Fibroblast of mammary gland (primary cell): ENCODE data around the gene H6PD.

ENCODE experiments used
- DNase-seq: peaks from one replicate; pipeline ENCODE4 v3.0.0-alpha.2; 2010; ENCODE audit warnings: low read depth
- H3K4me3 ChIP-seq: 2 replicates; pipeline ENCODE4 v1.5.1; 2011; ENCODE audit warnings: low read depth, mild to moderate bottlenecking, low read length, moderate library complexity; ENCODE audit not compliant: control insufficient read depth
- TF ChIP-seq, protein P1 (sequence below): conservative IDR thresholded peaks from 2 replicates; pipeline ENCODE4 v1.5.1; 2011; ENCODE audit warnings: low read depth, low read length, inconsistent platforms; ENCODE audit not compliant: control insufficient read depth, insufficient read depth

The H6PD gene, protein sequence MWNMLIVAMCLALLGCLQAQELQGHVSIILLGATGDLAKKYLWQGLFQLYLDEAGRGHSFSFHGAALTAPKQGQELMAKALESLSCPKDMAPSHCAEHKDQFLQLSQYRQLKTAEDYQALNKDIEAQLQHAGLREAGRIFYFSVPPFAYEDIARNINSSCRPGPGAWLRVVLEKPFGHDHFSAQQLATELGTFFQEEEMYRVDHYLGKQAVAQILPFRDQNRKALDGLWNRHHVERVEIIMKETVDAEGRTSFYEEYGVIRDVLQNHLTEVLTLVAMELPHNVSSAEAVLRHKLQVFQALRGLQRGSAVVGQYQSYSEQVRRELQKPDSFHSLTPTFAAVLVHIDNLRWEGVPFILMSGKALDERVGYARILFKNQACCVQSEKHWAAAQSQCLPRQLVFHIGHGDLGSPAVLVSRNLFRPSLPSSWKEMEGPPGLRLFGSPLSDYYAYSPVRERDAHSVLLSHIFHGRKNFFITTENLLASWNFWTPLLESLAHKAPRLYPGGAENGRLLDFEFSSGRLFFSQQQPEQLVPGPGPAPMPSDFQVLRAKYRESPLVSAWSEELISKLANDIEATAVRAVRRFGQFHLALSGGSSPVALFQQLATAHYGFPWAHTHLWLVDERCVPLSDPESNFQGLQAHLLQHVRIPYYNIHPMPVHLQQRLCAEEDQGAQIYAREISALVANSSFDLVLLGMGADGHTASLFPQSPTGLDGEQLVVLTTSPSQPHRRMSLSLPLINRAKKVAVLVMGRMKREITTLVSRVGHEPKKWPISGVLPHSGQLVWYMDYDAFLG

DNA sequence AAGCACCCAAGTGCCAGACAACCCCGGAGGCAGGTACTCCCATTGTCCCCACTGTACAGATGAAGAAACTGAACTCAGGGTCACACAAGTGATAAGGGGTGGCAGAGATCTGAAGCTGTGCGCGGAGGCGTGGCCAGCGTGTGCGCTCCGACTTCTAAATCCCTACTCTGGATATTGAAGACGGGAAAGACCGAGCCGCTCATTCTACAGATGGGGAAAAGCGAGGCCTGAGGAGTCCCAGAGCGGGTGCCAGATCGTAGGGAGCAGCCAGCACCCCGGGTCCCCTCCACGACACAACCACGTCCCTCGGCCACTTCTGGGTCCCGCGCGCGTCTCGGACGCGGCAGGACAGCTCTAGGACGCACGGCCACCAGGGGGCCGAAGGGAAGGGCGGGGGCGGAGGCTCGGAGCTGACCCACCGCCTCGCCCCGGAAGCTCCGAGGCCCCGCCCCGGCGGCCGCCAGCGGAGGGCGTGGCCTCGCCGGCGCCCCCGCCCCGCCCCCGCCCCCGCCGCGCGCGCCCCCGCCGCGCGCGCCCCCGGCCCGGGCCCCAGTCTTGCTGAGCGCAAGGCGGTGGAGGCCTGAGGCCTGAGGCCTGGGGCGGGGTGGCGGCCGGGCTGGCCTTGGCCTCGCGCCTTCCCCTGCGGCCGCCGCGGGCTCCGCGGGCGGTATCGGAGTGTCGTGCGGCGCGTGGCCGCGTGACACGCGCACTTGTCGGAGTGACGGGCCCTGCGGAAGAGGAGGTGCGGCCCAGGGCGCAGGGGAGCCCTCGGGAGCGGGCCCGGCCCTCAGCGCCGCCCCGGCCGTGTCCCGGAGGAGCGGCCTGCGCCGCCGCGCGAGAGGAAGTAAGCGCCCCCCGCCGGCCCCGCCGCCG lies at the start of gene H6PD:
TSS of gene H6PD (plus strand) at position 552 of the 873 bp plus-strand sequence. CDS start 10,161 bp downstream, outside the sequence.
- TF ChIP-seq, protein P1, sequence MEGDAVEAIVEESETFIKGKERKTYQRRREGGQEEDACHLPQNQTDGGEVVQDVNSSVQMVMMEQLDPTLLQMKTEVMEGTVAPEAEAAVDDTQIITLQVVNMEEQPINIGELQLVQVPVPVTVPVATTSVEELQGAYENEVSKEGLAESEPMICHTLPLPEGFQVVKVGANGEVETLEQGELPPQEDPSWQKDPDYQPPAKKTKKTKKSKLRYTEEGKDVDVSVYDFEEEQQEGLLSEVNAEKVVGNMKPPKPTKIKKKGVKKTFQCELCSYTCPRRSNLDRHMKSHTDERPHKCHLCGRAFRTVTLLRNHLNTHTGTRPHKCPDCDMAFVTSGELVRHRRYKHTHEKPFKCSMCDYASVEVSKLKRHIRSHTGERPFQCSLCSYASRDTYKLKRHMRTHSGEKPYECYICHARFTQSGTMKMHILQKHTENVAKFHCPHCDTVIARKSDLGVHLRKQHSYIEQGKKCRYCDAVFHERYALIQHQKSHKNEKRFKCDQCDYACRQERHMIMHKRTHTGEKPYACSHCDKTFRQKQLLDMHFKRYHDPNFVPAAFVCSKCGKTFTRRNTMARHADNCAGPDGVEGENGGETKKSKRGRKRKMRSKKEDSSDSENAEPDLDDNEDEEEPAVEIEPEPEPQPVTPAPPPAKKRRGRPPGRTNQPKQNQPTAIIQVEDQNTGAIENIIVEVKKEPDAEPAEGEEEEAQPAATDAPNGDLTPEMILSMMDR, result peak; percentile 53
- peak within 1 kb of the TSS; percentile 62 for H3K4me3 ChIP-seq
- DNase-seq, result peak; percentile 76

DNA sequence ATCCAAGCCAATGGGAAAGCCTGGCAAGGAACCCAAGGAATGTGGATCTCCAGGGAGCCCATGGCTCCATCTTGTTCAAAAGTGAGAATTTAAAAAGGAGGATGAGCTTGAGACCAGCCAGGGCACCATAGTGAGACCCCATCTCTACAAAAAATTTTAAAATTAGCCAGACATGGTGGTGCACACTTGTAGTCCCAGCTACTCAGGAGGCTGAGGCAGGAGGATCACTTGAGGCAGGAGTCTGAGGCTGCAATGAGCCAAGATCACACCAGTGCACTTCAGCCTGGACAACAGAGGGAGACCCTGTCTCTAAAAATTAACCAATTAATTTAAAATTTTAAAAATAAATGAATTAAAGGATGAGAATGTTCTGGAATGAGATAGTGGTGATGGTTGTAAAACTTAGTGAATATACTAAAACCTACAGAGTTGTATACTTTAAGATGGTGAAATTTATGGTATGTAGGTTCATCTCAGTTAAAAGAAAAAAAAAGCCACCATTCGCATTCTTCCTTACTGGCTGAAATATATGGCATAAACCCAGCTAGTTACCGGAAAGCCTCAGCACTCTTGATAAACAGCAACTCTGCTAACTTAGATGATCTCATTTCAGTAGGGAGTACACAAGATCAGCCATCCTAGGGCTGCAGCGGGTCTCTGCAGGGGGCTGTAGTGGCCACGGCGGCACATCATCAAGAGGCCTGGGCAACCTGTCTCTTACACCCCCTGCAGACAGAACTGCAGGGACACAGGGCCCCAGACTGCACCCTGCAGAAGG lies 48.3 kb upstream of the H6PD start:
- DNase-seq, result peak; percentile 57
- TF ChIP-seq, protein P1, result no peak
- no peak overlapping the region for H3K4me3 ChIP-seq

DNA sequence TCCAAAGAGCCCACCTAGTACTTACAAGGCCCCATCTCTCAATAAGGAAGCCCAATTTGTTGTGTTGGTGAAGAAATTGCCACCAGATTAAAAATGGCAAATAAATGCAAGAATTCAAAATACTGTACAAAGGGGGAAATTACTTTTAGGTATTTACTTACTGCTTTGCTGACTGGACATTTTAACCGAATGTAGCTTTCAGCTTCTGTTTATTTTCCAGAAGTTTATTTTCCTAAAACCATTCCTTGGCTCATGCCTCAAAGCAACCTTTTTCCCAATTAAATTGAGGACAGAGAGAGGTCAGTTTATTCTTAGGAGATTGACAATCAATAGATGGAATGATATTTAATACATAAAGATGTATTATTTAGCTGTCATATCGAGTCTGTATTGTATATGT lies 47.6 kb upstream of the H6PD start:
- TF ChIP-seq, protein P1, result no peak
- H3K4me3 ChIP-seq, result no peak overlapping the region
- DNase-seq, result no peak

DNA sequence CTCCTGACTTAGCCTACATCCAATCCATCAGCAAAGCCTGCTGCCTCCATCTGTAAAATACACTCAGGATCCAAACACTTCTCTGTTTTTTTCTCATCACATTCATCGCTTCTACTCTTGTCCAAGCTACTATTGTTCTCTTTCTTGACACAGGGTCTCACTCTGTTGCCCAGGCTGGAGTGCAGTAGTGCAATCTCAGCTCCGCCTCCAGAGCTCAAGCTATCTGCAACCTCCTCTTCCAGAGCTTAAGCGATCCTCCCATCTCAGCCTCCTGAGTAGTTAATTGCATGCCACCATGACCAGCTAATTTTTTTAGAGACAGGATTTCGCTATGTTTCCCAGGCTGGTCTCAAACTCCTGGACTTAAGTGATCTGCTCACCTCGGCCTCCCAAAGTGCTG lies 44.3 kb upstream of the H6PD start:
- no peak for DNase-seq
- no peak overlapping the region for H3K4me3 ChIP-seq
- TF ChIP-seq, protein P1, result no peak

DNA sequence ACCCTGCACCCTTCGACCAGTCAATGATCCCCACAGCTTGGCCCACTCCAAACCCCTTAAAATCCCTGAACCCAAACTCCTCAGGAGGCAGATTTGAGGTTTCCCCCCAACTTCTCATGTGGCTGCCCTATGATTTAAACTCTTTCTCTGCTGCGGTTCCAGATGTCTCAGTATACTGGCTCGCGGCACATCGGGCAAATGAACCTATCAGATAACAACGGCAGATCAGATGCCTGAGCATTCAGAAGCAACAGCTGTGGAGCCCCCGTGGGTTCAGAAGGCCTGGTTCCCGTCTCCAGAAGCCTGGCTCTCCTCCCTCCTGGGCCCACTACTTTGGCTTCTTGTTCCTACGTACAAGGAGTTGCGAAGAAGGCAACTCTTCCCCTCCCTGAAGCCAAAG lies 43.3 kb upstream of the H6PD start:
- no peak overlapping the region for H3K4me3 ChIP-seq
- TF ChIP-seq, protein P1, result no peak
- DNase-seq, result no peak

DNA sequence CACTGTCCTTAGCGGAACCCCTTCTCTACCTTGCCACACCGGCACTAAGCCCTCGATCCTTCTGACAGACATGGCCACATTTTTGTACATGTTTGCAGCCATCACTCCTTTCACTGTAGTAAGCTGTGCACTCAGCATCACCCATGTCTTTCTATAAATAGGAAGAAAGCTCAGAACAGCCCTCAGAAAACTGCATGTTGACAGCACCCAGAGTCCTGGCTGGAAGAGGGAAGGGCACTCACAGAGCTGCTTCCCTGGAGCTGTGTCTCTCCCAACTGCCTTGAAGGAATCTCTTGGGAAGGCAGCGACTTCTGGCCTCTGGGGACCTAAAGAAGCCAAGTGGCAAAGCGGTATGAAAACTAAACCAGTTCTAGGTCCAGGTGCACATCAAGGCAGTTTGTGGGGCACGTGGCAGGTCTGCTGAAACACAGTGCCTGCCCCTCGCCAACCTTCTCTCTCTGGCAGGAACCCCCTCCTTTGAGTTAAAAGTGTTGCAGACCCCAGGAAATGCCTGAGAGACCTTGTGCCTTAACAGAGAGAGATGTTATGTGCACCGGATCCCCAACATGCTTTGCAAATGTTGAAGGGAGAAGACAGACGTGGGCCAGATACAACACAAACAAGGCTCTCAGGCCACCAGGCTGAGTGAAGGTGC lies 41.9 kb upstream of the H6PD start:
- no peak for DNase-seq
- TF ChIP-seq, protein P1, result no peak
- H3K4me3 ChIP-seq, result no peak overlapping the region
